Measurements from ENCODE around the gene MCM3AP. TPM values are rescaled to one million over a fixed set of nuclear protein-coding genes. Genes with fewer than 3 reads are reported as not detected.

MCM3AP gene
- total RNA-seq, 1 experiment from 2014 or later: 88.4 TPM

GRCh38 chr21:46199436-46200373 lies 85.7 kb downstream of the MCM3AP start:
- Histone ChIP-seq H3K27me3 (ENCODE audit: insufficient read depth, low read length) (no peaks in the 10 kb centered on the region), H2AFZ (ENCODE audit: low read depth, low read length, poor library complexity, severe bottlenecking) (no peak overlapping the region), H3K9ac (ENCODE audit: low read length) (no peak overlapping the region), H4K20me1 (ENCODE audit: insufficient read depth) (no peaks in the 10 kb centered on the region), H3K27ac (ENCODE audit: low read depth, low read length) (no peak overlapping the region), H3K79me2 (ENCODE audit: insufficient read depth, low read length) (no peaks in the 10 kb centered on the region), H3K4me3 (replicated peaks in 1 of 2; ENCODE audit: low read depth in 1 of 2, low read length in 2 of 2) (no peak overlapping the region), H3K9me2 (ENCODE audit: insufficient read depth) (no peaks in the 10 kb centered on the region), H3K4me1 (ENCODE audit: control insufficient read depth in 1 of 2, insufficient read depth in 2 of 2, low read length in 2 of 2) (no peaks in the 10 kb centered on the region), H3K9me3 (ENCODE audit: control insufficient read depth in 1 of 2, insufficient read depth in 1 of 2, low read depth in 1 of 2, low read length in 2 of 2) (no peaks in the 10 kb centered on the region), H3K4me2 (ENCODE audit: low read length) (no peak overlapping the region), H3K36me3 (ENCODE audit: control insufficient read depth in 1 of 2, insufficient read depth in 2 of 2, low read length in 2 of 2) (peaks cover 0 to 4% of the 10 kb centered on the region in 2 experiments; a peak in 3 of 4 replicates)
- ChIA-PET RAD21 (ENCODE audit: low non-redundant PET in 1 of 2, low total read pairs in 2 of 2, uncharacterized antibody in 2 of 2, unreplicated experiment in 2 of 2) (no interaction called here), POLR2A (no interaction called here), CTCF (no interaction called here)
- no peak for DNase-seq (ENCODE audit: low read depth, low spot score)
- intact Hi-C loops (cut with micrococcal nuclease): no loop called here
- TF ChIP-seq SRF (IDR thresholded peaks at IDR 0.05; ENCODE audit: low read depth) (no peak), CEBPB (IDR thresholded peaks at IDR 0.05; ENCODE audit: low read depth) (no peak), SIN3A (IDR thresholded peaks at IDR 0.05; ENCODE audit: low read depth) (no peak), ATF3 (IDR thresholded peaks at IDR 0.05) (no peak), POLR2A (IDR thresholded peaks at IDR 0.05; ENCODE audit: borderline replicate concordance, extremely low read depth, insufficient read depth, insufficient read length) (no peak), ELF1 (IDR thresholded peaks at IDR 0.05; ENCODE audit: borderline replicate concordance, low read depth) (no peak)
- TF ChIP-seq, protein P1, sequence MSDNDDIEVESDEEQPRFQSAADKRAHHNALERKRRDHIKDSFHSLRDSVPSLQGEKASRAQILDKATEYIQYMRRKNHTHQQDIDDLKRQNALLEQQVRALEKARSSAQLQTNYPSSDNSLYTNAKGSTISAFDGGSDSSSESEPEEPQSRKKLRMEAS (IDR thresholded peaks at IDR 0.05): no peak
- no peak for ATAC-seq
- no TSS peak for BruUV-seq (replicated peaks)

DNA sequence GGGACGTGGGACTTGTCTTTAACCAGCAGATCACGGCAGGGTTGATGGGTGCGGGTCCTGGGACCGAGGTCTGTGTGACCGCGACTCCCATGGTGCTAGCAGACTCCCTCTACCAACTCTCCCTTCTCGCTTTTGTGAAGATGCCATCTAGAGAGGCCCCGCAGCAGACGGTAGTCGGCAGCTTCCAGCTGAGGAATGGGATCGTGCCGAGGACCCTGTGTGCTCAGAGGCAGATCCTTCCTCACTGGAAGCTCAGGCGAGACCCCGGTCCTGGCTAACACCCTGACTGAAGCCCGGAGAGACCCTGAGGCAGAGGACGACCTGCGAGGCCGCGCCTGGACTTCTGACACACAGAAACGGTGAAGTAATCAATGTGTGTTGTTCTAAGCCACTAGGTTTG lies 88.7 kb downstream of the MCM3AP start:
- peaks cover 0 to 4% of the 10 kb centered on the region in 2 experiments; a peak in 2 of 4 replicates for H3K36me3 ChIP-seq (ENCODE audit: control insufficient read depth in 1 of 2, insufficient read depth in 2 of 2, low read length in 2 of 2)
- ATAC-seq (no peak), DNase-seq (ENCODE audit: low read depth, low spot score) (no peak)
- no peak overlapping the region for H3K4me3 ChIP-seq (replicated peaks in 1 of 2; ENCODE audit: low read depth in 1 of 2, low read length in 2 of 2)
- no peaks in the 10 kb centered on the region for H3K79me2 ChIP-seq (ENCODE audit: insufficient read depth, low read length)
- ChIA-PET POLR2A (no interaction called here), RAD21 (ENCODE audit: low non-redundant PET in 1 of 2, low total read pairs in 2 of 2, uncharacterized antibody in 2 of 2, unreplicated experiment in 2 of 2) (no interaction called here), CTCF (no interaction called here)
- no peak for TF ChIP-seq SP1 (IDR thresholded peaks at IDR 0.05; ENCODE audit: low read depth)
- TF ChIP-seq, protein P1 (IDR thresholded peaks at IDR 0.05): no peak
- TF ChIP-seq EZH2 (IDR thresholded peaks at IDR 0.05): no peak
- no peaks in the 10 kb centered on the region for H3K27me3 ChIP-seq (ENCODE audit: insufficient read depth, low read length)
- H3K9me2 ChIP-seq (ENCODE audit: insufficient read depth): no peaks in the 10 kb centered on the region
- intact Hi-C loops (cut with micrococcal nuclease): no loop called here
- no peak overlapping the region for H3K9ac ChIP-seq (ENCODE audit: low read length)
- no peak overlapping the region for H3K4me2 ChIP-seq (ENCODE audit: low read length)
- no peaks in the 10 kb centered on the region for H3K4me1 ChIP-seq (ENCODE audit: control insufficient read depth in 1 of 2, insufficient read depth in 2 of 2, low read length in 2 of 2)
- no peak overlapping the region for H2AFZ ChIP-seq (ENCODE audit: low read depth, low read length, poor library complexity, severe bottlenecking)
- no TSS peak for BruUV-seq (replicated peaks)
- no peak overlapping the region for H3K27ac ChIP-seq (ENCODE audit: low read depth, low read length)
- no peaks in the 10 kb centered on the region for H3K9me3 ChIP-seq (ENCODE audit: control insufficient read depth in 1 of 2, insufficient read depth in 1 of 2, low read depth in 1 of 2, low read length in 2 of 2)
- no peaks in the 10 kb centered on the region for H4K20me1 ChIP-seq (ENCODE audit: insufficient read depth)
